Measurements from ENCODE around the gene PERM1.

GRCh38 chr1:998745-998994 lies 16.8 kb upstream of the PERM1 start:
- TF ChIP-seq CTCF (IDR thresholded peaks at IDR 0.05; ENCODE audit: control extremely low read depth in 1 of 3, insufficient read depth in 1 of 3, low read depth in 1 of 3, low read length in 3 of 3) (no peak), SP1 (IDR thresholded peaks at IDR 0.05; ENCODE audit: low read depth, low read length) (no peak), GABPA (IDR thresholded peaks at IDR 0.05; ENCODE audit: borderline replicate concordance, insufficient read depth, low read length) (no peak), JUN (IDR thresholded peaks at IDR 0.05; ENCODE audit: low read depth, low read length) (no peak), TAF1 (IDR thresholded peaks at IDR 0.05; ENCODE audit: low read depth, low read length) (no peak), CBX5 (IDR thresholded peaks at IDR 0.05; ENCODE audit: low read depth, low read length) (no peak), SUZ12 (IDR thresholded peaks at IDR 0.05; ENCODE audit: low read length) (no peak), RAD21 (IDR thresholded peaks at IDR 0.05 in 1 of 2, conservative IDR thresholded peaks at IDR 0.05 in 1 of 2; ENCODE audit: low read depth in 2 of 2, low read length in 2 of 2) (no peak), HDAC2 (IDR thresholded peaks at IDR 0.05; ENCODE audit: borderline replicate concordance in 1 of 2, low read depth in 2 of 2, low read length in 2 of 2) (no peak), EZH2 (IDR thresholded peaks at IDR 0.05; ENCODE audit: low read depth, low read length, severe bottlenecking) (no peak), POLR2A (IDR thresholded peaks at IDR 0.05; ENCODE audit: control extremely low read depth in 1 of 2, low read depth in 2 of 2, low read length in 2 of 2) (no peak), USF2 (IDR thresholded peaks at IDR 0.05; ENCODE audit: low read length) (no peak)
